GM12874 (cell line): Measurements from ENCODE around the gene HENMT1.

Experiments
- CTCF ChIP-seq: IDR thresholded peaks from 2 replicates; pipeline ENCODE4 v1.5.1; 2011; ENCODE audit warnings: low read depth, mild to moderate bottlenecking, control low read depth, low read length, moderate library complexity; ENCODE audit not compliant: insufficient read depth

Gene HENMT1

GRCh38 chr1:108628665-108629064 is 32.2 kb downstream of the HENMT1 start:
- TF ChIP-seq CTCF: no peak

GRCh38 chr1:108627951-108628350 is 32.9 kb downstream of the HENMT1 start:
- TF ChIP-seq CTCF: no peak

GRCh38 chr1:108627256-108627655 is 33.6 kb downstream of the HENMT1 start:
- TF ChIP-seq CTCF: no peak

GRCh38 chr1:108624069-108624468 is 36.8 kb downstream of the HENMT1 start:
- no peak for TF ChIP-seq CTCF

- TF ChIP-seq CTCF: no peak
Observed at GRCh38 chr1:108617724-108618056, 43.2 kb downstream of the HENMT1 start.

GRCh38 chr1:108617008-108617723 is 43.7 kb downstream of the HENMT1 start:
- no peak for TF ChIP-seq CTCF

GRCh38 chr1:108615544-108615943 is 45.3 kb downstream of the HENMT1 start:
- TF ChIP-seq CTCF: no peak
